GM12878 (cell line): ENCODE measurements around the gene PLEKHA7. TPM values are rescaled to one million over a fixed set of nuclear protein-coding genes. Genes with fewer than 3 reads are reported as not detected.

Experiments
- ATAC-seq: fragments of 200-7000 bp; cut with Tn5 transposase; 3 replicates; pipeline ENCODE4 v1.9.1; 2020; ENCODE audit warnings: mild to moderate bottlenecking, moderate library complexity
- BruUV-seq: library from RNA; stranded (reverse); fragments of 400-500 nt; replicated peaks from 2 replicates; lab custom pipeline; 2021; lab: Mats Ljungman, UMichigan
- CTCF ChIA-PET: fragments of 300-600 bp; sonication (Branson Sonifier 250); formaldehyde crosslinking; extraction: SDS; loops from one replicate; lab custom pipeline; 2021; ENCODE audit warnings: inconsistent platforms; lab: Yijun Ruan, JAX
- POLR2A ChIA-PET: fragments of 350-600 bp; formaldehyde crosslinking; extraction: SDS; loops from one replicate; lab custom pipeline; 2021; ENCODE audit warnings: inconsistent platforms; lab: Charles Lee
- RAD21 ChIA-PET: fragments of 300-600 bp; sonication (Branson Sonifier 250); formaldehyde crosslinking; loops from one replicate; lab custom pipeline; 2023; ENCODE audit warnings: antibody characterized with exemption; ENCODE audit not compliant: unreplicated experiment; lab: Charles Lee
- SMC1A ChIA-PET: fragments of 300-600 bp; sonication (Branson Sonifier 250); formaldehyde crosslinking; loops from one replicate; lab custom pipeline; 2023; ENCODE audit not compliant: unreplicated experiment, uncharacterized antibody; lab: Charles Lee
- DNase-seq: peaks from one replicate; pipeline ENCODE4 v3.0.0-alpha.2; 2011; ENCODE audit warnings: low read depth, low spot score
- FAIRE-seq: peaks from 3 replicates; lab custom pipeline; 2011; peaks lifted over from hg19 to GRCh38; lab: Jason Lieb, UNC
- H2AFZ ChIP-seq: 2 replicates; pipeline ENCODE4 v1.6.0; 2011; ENCODE audit warnings: low read depth, low read length, control low read depth; ENCODE audit not compliant: control insufficient read depth
- H3K27ac ChIP-seq: 2 replicates; pipeline ENCODE4 v1.5.1; 2011; ENCODE audit warnings: control low read depth; ENCODE audit not compliant: control insufficient read depth, insufficient read depth
- H3K27me3 ChIP-seq, 2 experiments: replicated peaks in 1 of 2; 2 replicates each; pipeline versions ENCODE4 v1.6.0 to v1.6.1; 2011; ENCODE audit warnings: low read length in 1 of 2; ENCODE audit not compliant: control insufficient read depth in 2 of 2, insufficient read depth in 2 of 2
- H3K36me3 ChIP-seq, 2 experiments: 2 replicates each; pipeline ENCODE4 v1.5.1; 2011; ENCODE audit warnings: low read length in 1 of 2; ENCODE audit not compliant: control insufficient read depth in 2 of 2, insufficient read depth in 2 of 2
- H3K4me1 ChIP-seq: 2 replicates; pipeline ENCODE4 v1.6.1; 2011; ENCODE audit warnings: mild to moderate bottlenecking, low read length, moderate library complexity, mixed read lengths; ENCODE audit not compliant: control insufficient read depth, insufficient read depth
- H3K4me2 ChIP-seq: 2 replicates; pipeline ENCODE4 v1.6.0; 2011; ENCODE audit warnings: control low read depth; ENCODE audit not compliant: control insufficient read depth, insufficient read depth
- H3K4me3 ChIP-seq: fragments of 200-600 bp; sonication (generic); 2 replicates; pipeline ENCODE4 v1.5.1; 2016
- H3K79me2 ChIP-seq: 2 replicates; pipeline ENCODE4 v1.6.0; 2011; ENCODE audit warnings: low read length; ENCODE audit not compliant: control insufficient read depth, insufficient read depth
- H3K9ac ChIP-seq: 2 replicates; pipeline ENCODE4 v1.8.0; 2011; ENCODE audit warnings: low read length, control low read depth, mixed read lengths; ENCODE audit not compliant: control insufficient read depth, insufficient read depth
- H3K9me3 ChIP-seq: replicated peaks from 3 replicates; pipeline ENCODE4 v1.5.1; 2011; ENCODE audit warnings: mild to moderate bottlenecking, low read length; ENCODE audit not compliant: control insufficient read depth, insufficient read depth
- H4K20me1 ChIP-seq: 2 replicates; pipeline ENCODE4 v1.6.0; 2011; ENCODE audit not compliant: control insufficient read depth, insufficient read depth
- ATF3 ChIP-seq: IDR thresholded peaks from 2 replicates; pipeline ENCODE4 v1.6.1; 2011; ENCODE audit warnings: low read depth, mild to moderate bottlenecking, low read length, moderate library complexity, borderline replicate concordance; ENCODE audit errors: extremely low read depth
- DPF2 ChIP-seq: fragments of 450-650 bp; IDR thresholded peaks from 2 replicates; pipeline ENCODE4 v1.6.1; 2017; ENCODE audit warnings: mild to moderate bottlenecking
- E2F8 ChIP-seq: fragments of 450-650 bp; IDR thresholded peaks from 2 replicates; pipeline ENCODE4 v1.6.1; 2018; ENCODE audit warnings: mild to moderate bottlenecking, low read depth, moderate library complexity; ENCODE audit not compliant: partially characterized antibody
- NRF1 ChIP-seq: conservative IDR thresholded peaks from 2 replicates; pipeline ENCODE4 v1.6.1; 2011; ENCODE audit warnings: mild to moderate bottlenecking, low read depth, low read length, improper control_type of control experiment
- RBBP5 ChIP-seq: fragments of 200-600 bp; sonication (generic); conservative IDR thresholded peaks from 2 replicates; pipeline ENCODE4 v1.6.1; 2016
- SKIL ChIP-seq: fragments of 450-650 bp; IDR thresholded peaks from 2 replicates; pipeline ENCODE4 v1.6.1; 2017; ENCODE audit warnings: mild to moderate bottlenecking, low read depth, inconsistent platforms; ENCODE audit not compliant: poor library complexity, severe bottlenecking
- SP1 ChIP-seq: IDR thresholded peaks from one replicate; pipeline ENCODE4 v1.6.1; 2011; ENCODE audit warnings: low read depth, low read length
- SREBF1 ChIP-seq: IDR thresholded peaks from 2 replicates; pipeline ENCODE4 v1.6.1; 2012; ENCODE audit warnings: mild to moderate bottlenecking, low read length
- SRF ChIP-seq, 2 experiments: IDR thresholded peaks; 2 replicates each; pipeline ENCODE4 v1.6.1; 2011; ENCODE audit warnings: low read depth in 2 of 2, low read length in 2 of 2, mild to moderate bottlenecking in 1 of 2, moderate library complexity in 1 of 2
- STAT1 ChIP-seq: fragments of 450-650 bp; conservative IDR thresholded peaks from 2 replicates; pipeline ENCODE4 v1.6.1; 2014; ENCODE audit warnings: antibody characterized with exemption, mild to moderate bottlenecking
- STAT3 ChIP-seq: IDR thresholded peaks from 2 replicates; pipeline ENCODE4 v1.6.1; 2011; ENCODE audit warnings: low read depth, low read length, improper control_type of control experiment
- ZSCAN29 ChIP-seq: fragments of 450-650 bp; IDR thresholded peaks from 2 replicates; pipeline ENCODE4 v1.6.1; 2017; ENCODE audit warnings: mild to moderate bottlenecking, moderate library complexity
- WGBS: methylation state at CpG from one replicate; pipeline ENCODE4 v1.1.6; 2016; ENCODE audit warnings: low lambda C conversion rate; ENCODE audit not compliant: insufficient replicate concordance, insufficient coverage; ENCODE audit errors: missing lambda C conversion rate; 5-methylcytosine and 5-hydroxymethylcytosine counted together
- in situ Hi-C: fragments of 300-500 bp; cut with MboI; formaldehyde crosslinking; loops from 9 replicates; pipeline ENCODE4 v1.14.3; 2018; ENCODE audit warnings: mixed read lengths
- intact Hi-C: fragments of 100-400 bp; cut with micrococcal nuclease; formaldehyde crosslinking; loops from one replicate; pipeline ENCODE4 v1.14.2; 2022; ENCODE audit not compliant: unreplicated experiment
- polyA plus RNA-seq, 11 experiments: library from polyadenylated mRNA; depleted of rRNA in 4 of 11; unstranded in 6 of 11; stranded (reverse) in 5 of 11; fragments of >200 nt; fragmentation: Nextera tagmentation in 4 of 11; fragmentation: Illumina TruSeq in 1 of 11; extraction: Ambion mirVana in 4 of 11; extraction: Trizol in 1 of 11; gene quantifications; 1 replicate in 1 of 11; 2 replicates in 10 of 11; pipeline versions ENCODE4 v1.2.1 to v1.2.3, GENCODE V29; 2011 to 2016; ENCODE audit warnings: inconsistent platforms in 2 of 11, missing spikeins in 2 of 11, low read depth in 1 of 11
- total RNA-seq, 4 experiments: library from RNA; depleted of rRNA in 3 of 4; stranded (reverse); fragments of >200 nt in 3 of 4; fragmentation: Illumina TruSeq in 1 of 4; extraction: Trizol in 1 of 4; gene quantifications; 2 replicates each; pipeline versions ENCODE4 v1.2.1 to v1.2.3, GENCODE V29; 2013 to 2021

Gene PLEKHA7
- total and polyA plus RNA-seq, 10 of the 15 experiments (the other 5 are each of a cell fraction or from before 2014, with no cell fraction given), result 0.45 to 5.3 (median 2.1) TPM

- DNase-seq, result no peak
- Histone ChIP-seq H3K4me3 (no peak overlapping the region), H3K4me1 (no peaks in the 10 kb centered on the region), H3K4me2 (no peak overlapping the region), H4K20me1 (no peaks in the 10 kb centered on the region), H3K27me3 (no peaks in the 10 kb centered on the region), H3K79me2 (no peaks in the 10 kb centered on the region), H3K9me3 (no peaks in the 10 kb centered on the region), H3K9ac (no peak overlapping the region), H2AFZ (no peak overlapping the region; the same call in 1 of the 2 replicates), H3K36me3 (no peaks in the 10 kb centered on the region)
- in situ Hi-C loops, result no loop called here
- CTCF ChIA-PET, result no interaction called here
- no TSS peak for BruUV-seq
- no peak for FAIRE-seq
- intact Hi-C loops, result no loop called here
- 98% methylated on average over 2 of the region's 2 CpGs for WGBS
- ATAC-seq, result no peak
- RAD21 ChIA-PET, result no interaction called here
- SMC1A ChIA-PET, result no interaction called here
- no peak for TF ChIP-seq ATF3
- no peak for TF ChIP-seq SP1
- 0 out of 4 replicates have a peak, but pooled peaks have one; percentile 27 to 28 for TF ChIP-seq SRF (IDR thresholded peaks at IDR 0.05; ENCODE audit: low read depth in 2 of 2, low read length in 2 of 2)
- no peak for TF ChIP-seq SKIL
- TF ChIP-seq, all 136 proteins: peak for 1
- POLR2A ChIA-PET, result no interaction called here
- H3K27ac ChIP-seq, result no peak overlapping the region
These were observed 167.9 kb downstream of the PLEKHA7 start for GRCh38 chr11:16846305-16846704.

- H3K36me3 ChIP-seq, result no peaks in the 10 kb centered on the region
- no peak overlapping the region for H3K4me2 ChIP-seq
- intact Hi-C loops, result no loop called here
- 85% methylated on average over 1 of the region's 1 CpG for WGBS
- no peaks in the 10 kb centered on the region for H4K20me1 ChIP-seq
- no peak for ATAC-seq
- SMC1A ChIA-PET, result interaction anchor here (1.0 kb wide), 1 partner anchor 38 kb away, joined by 3 read pairs; no protein-coding TSS in a partner anchor
- no TSS peak for BruUV-seq
- CTCF ChIA-PET, result no interaction called here
- H3K27ac ChIP-seq, result no peak overlapping the region
- in situ Hi-C loops, result no loop called here
- RAD21 ChIA-PET, result no interaction called here
- H3K9ac ChIP-seq, result no peak overlapping the region
- no peak overlapping the region for H2AFZ ChIP-seq
- H3K9me3 ChIP-seq, result no peaks in the 10 kb centered on the region
- H3K4me3 ChIP-seq, result no peak overlapping the region
- FAIRE-seq, result no peak
- no peaks in the 10 kb centered on the region for H3K4me1 ChIP-seq
- no peak for DNase-seq
- H3K27me3 ChIP-seq, result no peaks in the 10 kb centered on the region
- no peaks in the 10 kb centered on the region for H3K79me2 ChIP-seq
- POLR2A ChIA-PET, result no interaction called here
- TF ChIP-seq ZSCAN29, result no peak
- no peak for TF ChIP-seq NRF1
- no peak for TF ChIP-seq DPF2
- TF ChIP-seq STAT3, result no peak
- no peak for TF ChIP-seq STAT1
- TF ChIP-seq SREBF1, result no peak
- no peak for TF ChIP-seq RBBP5
- no peak for TF ChIP-seq E2F8
These were observed 169.9 kb downstream of the PLEKHA7 start for GRCh38 chr11:16844268-16844771.
